Peyer's patch (tissue), 4 donors: Measurements from ENCODE around the gene PDLIM5.

Source experiments
- POLR2A ChIP-seq, 2 donors: fragments of 450-650 bp; IDR thresholded peaks; one replicate each; pipeline ENCODE4 v1.5.1; 2017; ENCODE audit warnings: antibody characterized with exemption in 2 of 2, mild to moderate bottlenecking in 2 of 2, moderate library complexity in 2 of 2
- TF ChIP-seq, protein P1 (sequence below), 6 experiments: fragments of 450-650 bp in 4 of 6; fragments of 200-600 bp in 2 of 6; sonication (generic) in 1 of 6; IDR thresholded peaks; one replicate each; pipeline ENCODE4 v1.5.1; 2017 to 2019; ENCODE audit warnings: antibody characterized with exemption in 6 of 6, mild to moderate bottlenecking in 3 of 6, moderate library complexity in 1 of 6

DNA sequence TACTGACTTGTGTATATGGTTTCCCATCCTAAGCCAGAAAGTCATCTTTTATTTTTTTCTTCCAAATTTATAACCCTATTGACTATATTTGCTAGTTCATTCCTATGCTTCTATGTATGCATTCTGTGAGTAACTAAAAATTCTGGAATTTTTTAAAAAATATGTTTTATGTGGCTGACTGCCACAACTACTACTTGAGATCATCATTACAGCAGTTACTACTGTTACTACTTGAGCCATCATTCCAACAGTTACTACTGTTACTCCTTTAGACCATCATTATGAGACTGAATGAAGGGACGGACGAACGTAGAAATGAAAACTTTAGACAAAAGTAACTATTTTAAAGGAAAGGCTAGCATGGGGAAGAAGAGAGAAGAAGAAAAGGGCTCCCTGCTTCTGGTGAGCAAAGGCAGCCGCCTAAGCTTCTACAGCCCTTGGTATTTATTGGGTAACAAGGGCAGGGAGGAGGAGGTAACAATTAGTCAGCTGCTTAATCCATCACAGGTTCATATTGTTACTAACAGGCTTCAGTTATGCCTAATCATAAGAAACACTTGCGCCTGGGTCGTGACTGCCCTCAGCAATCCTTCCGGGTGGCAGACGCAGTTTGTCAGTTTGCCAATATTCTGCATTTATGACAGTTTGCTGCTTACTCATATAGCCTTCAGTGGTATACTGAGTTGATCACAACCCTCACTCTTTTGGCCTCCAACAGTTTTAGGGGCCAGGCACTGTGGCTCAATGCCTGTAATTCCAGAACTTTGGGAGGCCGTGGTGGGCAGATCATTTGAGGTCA, 80.4 kb downstream of the PDLIM5 start:
- TF ChIP-seq, protein P1, sequence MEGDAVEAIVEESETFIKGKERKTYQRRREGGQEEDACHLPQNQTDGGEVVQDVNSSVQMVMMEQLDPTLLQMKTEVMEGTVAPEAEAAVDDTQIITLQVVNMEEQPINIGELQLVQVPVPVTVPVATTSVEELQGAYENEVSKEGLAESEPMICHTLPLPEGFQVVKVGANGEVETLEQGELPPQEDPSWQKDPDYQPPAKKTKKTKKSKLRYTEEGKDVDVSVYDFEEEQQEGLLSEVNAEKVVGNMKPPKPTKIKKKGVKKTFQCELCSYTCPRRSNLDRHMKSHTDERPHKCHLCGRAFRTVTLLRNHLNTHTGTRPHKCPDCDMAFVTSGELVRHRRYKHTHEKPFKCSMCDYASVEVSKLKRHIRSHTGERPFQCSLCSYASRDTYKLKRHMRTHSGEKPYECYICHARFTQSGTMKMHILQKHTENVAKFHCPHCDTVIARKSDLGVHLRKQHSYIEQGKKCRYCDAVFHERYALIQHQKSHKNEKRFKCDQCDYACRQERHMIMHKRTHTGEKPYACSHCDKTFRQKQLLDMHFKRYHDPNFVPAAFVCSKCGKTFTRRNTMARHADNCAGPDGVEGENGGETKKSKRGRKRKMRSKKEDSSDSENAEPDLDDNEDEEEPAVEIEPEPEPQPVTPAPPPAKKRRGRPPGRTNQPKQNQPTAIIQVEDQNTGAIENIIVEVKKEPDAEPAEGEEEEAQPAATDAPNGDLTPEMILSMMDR (IDR thresholded peaks at IDR 0.05) = no peak
- no peak for TF ChIP-seq POLR2A (IDR thresholded peaks at IDR 0.05)
